Upper lobe of right lung (tissue), 1 donor: Measurements from ENCODE around the gene HMCES. TPM values are rescaled to one million over a fixed set of nuclear protein-coding genes. Genes with fewer than 3 reads are reported as not detected.
"Not testable (repeated sequence)": the region's sequence is repeated elsewhere in the genome, so short reads cannot be mapped to it uniquely, and the experiment has no call there.

Experiments used
- ATAC-seq: fragments of 200-7000 bp; cut with Tn5 transposase; one replicate; pipeline ENCODE4 v1.9.1; 2020; ENCODE audit warnings: mild to moderate bottlenecking, moderate library complexity
- DNase-seq: peaks from one replicate; pipeline ENCODE4 v3.0.0-alpha.2; 2020
- H3K27ac ChIP-seq: fragments of 200-600 bp; one replicate; pipeline ENCODE4 v1.8.0; 2022
- H3K27me3 ChIP-seq: fragments of 200-600 bp; one replicate; pipeline ENCODE4 v1.8.0; 2022; ENCODE audit warnings: mild to moderate bottlenecking
- H3K36me3 ChIP-seq: fragments of 200-600 bp; one replicate; pipeline ENCODE4 v1.8.0; 2022
- H3K4me1 ChIP-seq: fragments of 200-600 bp; one replicate; pipeline ENCODE4 v1.8.0; 2022
- H3K4me3 ChIP-seq: fragments of 200-600 bp; one replicate; pipeline ENCODE4 v1.8.0; 2022; ENCODE audit warnings: mild to moderate bottlenecking
- H3K9me3 ChIP-seq: fragments of 200-600 bp; one replicate; pipeline ENCODE4 v1.8.0; 2022
- CTCF ChIP-seq: fragments of 200-600 bp; IDR thresholded peaks from one replicate; pipeline ENCODE4 v1.8.0; 2022; ENCODE audit warnings: antibody characterized with exemption
- intact Hi-C: fragments of 100-400 bp; cut with DNase I; formaldehyde crosslinking; loops from one replicate; pipeline ENCODE4 v1.11.0; 2022
- total RNA-seq: library from RNA; stranded (reverse); fragmentation: NEBNext Ultra II Directional; extraction: Animal tissue kit (Norgen Biotek cat#: 25700); gene quantifications from one replicate; pipeline ENCODE4 v1.2.1, GENCODE V29; 2021
- donor health status: DM: no; HTN: yes; CAD: no; lungs with severe emphysema.

HMCES gene
- total RNA-seq, 1 donor from 2014 or later, result 34.8 TPM

DNA sequence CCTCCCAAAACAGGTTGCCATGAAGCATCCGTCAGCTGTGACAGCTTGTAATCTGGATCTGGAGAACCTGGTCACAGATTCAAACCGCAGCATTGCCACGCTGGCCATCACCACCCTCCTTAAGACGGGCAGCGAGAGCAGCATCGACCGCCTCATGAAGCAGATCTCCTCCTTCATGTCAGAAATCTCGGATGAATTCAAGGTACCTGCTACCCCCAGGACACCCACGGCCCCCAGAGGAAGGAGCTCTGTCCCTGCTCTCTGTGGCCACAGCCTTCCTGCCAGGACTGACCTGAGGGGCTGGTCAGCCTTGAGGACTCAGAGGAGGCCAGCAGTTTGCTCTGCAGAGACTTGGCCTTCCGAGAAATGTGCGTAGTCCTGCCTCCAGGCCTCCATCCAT, 18.1 kb upstream of the HMCES start:
- H3K27ac ChIP-seq, result no peak overlapping the region
- peaks cover 100% of the 10 kb centered on the region for H3K36me3 ChIP-seq
- no peak for TF ChIP-seq CTCF

DNA sequence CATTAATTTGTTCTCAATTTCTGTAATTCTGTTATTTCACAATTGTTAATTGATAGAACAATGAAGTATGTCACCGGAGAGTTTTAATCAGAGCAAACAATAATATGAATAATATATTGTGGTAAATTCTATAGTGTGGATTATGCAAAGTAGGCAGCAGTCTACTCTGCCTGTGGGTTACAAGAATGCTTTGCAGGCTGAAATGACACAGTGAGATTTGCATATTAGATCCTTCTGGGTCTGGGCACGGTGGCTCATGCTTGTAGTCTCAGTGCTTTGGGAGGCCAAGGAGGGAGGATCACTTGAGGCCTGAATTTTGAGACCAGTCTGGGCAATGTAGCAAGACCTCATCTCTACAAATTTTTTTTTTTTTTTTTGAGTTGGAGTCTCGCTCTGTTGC, 16.8 kb upstream of the HMCES start:
- Histone ChIP-seq H3K27ac (no peak overlapping the region), H3K27me3 (no peaks in the 10 kb centered on the region), H3K4me3 (no peak overlapping the region), H3K4me1 (no peaks in the 10 kb centered on the region), H3K9me3 (no peaks in the 10 kb centered on the region), H3K36me3 (peaks cover 100% of the 10 kb centered on the region)
- TF ChIP-seq CTCF, result no peak
- DNase-seq (no peak), ATAC-seq (no peak)
- intact Hi-C loops, result no loop called here

More for the DNA sequence above, 18.1 kb upstream of the HMCES start:
- Histone ChIP-seq H3K4me1 (no peaks in the 10 kb centered on the region), H3K27me3 (no peaks in the 10 kb centered on the region), H3K9me3 (no peaks in the 10 kb centered on the region), H3K4me3 (no peak overlapping the region)
- ATAC-seq, result no peak
- DNase-seq, result peak; percentile 37
- intact Hi-C loops, result no loop called here

DNA sequence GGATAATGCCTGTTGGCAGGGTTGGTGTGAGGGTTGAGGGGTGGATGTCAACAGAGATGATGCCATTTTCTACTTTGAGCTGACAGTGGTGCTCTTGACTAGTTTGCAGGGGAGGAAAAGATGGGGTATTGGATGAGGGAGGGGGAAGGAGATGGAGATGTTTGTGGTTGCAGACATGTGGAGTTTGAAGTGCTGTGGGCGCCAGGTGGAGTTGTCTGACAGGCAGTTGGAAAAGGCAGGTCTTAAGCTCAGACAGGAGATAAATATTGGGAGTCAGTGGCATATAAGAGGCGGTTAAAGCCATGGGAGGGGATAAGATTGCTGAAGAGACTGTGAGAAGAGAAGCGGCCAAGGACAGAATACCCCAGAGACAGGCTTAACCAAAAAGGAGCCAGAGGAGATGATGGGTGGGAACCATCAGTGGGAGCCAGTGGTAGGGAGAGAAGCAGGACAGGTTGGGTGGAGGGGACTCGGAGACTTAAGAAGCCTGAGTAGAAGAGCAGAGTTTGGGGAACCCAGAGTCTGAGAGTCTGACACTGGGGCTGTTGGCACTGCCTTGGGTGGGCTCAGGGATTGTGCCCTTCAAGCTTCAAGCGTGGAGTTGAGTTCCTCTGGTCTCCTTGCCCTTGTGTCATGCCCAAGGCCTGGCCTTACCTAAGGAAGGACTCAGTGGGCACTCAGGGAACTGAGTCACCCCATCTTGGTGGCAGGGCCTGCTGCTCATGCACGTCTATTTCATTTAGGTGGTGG, 15.3 kb upstream of the HMCES start:
- Histone ChIP-seq H3K4me3 (no peak overlapping the region), H3K27ac (no peak overlapping the region), H3K36me3 (peaks cover 100% of the 10 kb centered on the region), H3K9me3 (no peaks in the 10 kb centered on the region), H3K4me1 (no peaks in the 10 kb centered on the region), H3K27me3 (no peaks in the 10 kb centered on the region)
- no peak for ATAC-seq
- peak; percentile 15 for DNase-seq
- intact Hi-C loops, result no loop called here
- no peak for TF ChIP-seq CTCF

DNA sequence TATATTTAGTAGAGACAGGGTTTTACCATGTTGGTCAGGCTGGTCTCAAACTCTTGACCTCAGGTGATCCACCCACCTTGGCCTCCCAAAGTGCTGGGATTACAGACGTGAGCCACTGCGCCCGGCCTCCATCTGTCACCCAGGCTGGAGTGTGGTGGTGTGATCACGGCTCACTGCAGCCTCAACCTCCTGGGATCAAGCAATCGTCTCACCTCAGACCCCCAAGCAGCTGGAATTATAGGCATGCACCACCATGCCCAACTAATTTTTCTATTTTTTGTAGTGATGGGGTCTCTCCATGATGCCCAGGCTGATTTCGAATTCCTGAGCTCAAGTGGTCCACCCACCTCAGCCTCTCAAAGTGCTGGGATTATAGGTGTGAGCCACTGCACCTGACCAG, 13.7 kb upstream of the HMCES start:
- intact Hi-C loops, H3K4me3 ChIP-seq: not testable (repeated sequence)
- peaks cover 100% of the 10 kb centered on the region for H3K36me3 ChIP-seq

DNA sequence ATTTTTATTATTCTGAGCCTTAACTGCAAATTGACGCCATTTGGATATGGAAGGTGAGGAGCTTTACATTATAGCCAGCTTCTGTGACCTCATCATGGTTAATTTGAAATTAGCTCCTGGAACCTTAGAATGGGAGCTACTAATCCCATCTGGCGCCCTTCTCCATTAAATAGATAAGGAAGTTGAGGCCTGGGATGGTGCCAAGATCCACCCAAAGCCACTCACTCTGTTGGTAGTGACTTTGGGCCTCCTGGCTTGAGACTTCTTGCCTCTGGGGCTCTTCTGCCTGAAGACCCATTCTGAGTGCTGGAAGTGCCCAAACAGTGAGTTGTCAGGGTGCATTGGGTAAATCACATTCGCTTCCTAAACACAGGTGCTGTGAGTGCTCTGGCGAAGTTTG, 12.0 kb upstream of the HMCES start:
- H3K4me3 ChIP-seq, result no peak overlapping the region
- no peak for DNase-seq
- intact Hi-C loops, result no loop called here
- no peaks in the 10 kb centered on the region for H3K27me3 ChIP-seq
- H3K4me1 ChIP-seq, result no peaks in the 10 kb centered on the region
- H3K27ac ChIP-seq, result no peak overlapping the region
- H3K36me3 ChIP-seq, result peaks cover 100% of the 10 kb centered on the region
- no peak for TF ChIP-seq CTCF
- no peak for ATAC-seq
- H3K9me3 ChIP-seq, result no peaks in the 10 kb centered on the region

More for the DNA sequence above, 13.7 kb upstream of the HMCES start:
- not testable (repeated sequence) for H3K9me3 ChIP-seq, H3K27ac ChIP-seq, ATAC-seq, H3K27me3 ChIP-seq, DNase-seq, H3K4me1 ChIP-seq

- Histone ChIP-seq H3K27me3 (no peaks in the 10 kb centered on the region), H3K9me3 (no peaks in the 10 kb centered on the region), H3K4me1 (no peaks in the 10 kb centered on the region), H3K27ac (no peak overlapping the region), H3K36me3 (peaks cover 100% of the 10 kb centered on the region), H3K4me3 (no peak overlapping the region)
- intact Hi-C loops, result no loop called here
- no peak for TF ChIP-seq CTCF
- no peak for ATAC-seq
- no peak for DNase-seq
Measured at GRCh38 chr3:129268396-129268795, 10.3 kb upstream of the HMCES start.
